Measurements from ENCODE around the gene UNC5B. TPM values are rescaled to one million over a fixed set of nuclear protein-coding genes. Genes with fewer than 3 reads are reported as not detected.

UNC5B gene
- total RNA-seq, 1 donor, result 0.10 TPM

DNA sequence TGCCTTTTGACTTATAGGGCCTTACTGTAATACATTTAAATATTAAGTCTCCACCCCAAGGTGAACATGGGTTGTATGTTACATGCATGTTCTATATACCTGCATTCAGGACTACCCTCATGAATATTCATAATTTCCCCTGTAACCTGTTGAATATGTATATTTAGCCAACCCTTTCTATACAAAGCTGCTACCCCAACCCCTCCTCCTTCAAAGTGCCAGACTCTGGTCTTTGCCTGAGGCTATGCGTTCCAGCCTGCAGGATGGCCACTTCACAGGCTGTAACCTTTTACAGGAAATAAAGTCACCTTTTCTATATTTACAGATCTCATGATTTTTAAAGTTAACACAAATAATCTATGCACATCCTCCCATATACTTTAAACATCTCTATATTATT is 10.1 kb upstream of the UNC5B start:
- Histone ChIP-seq H3K4me1 (ENCODE audit: insufficient read depth, low read length) (no peaks in the 10 kb centered on the region), H3K4me3 (ENCODE audit: low read length) (no peak overlapping the region), H3K27me3 (ENCODE audit: insufficient read depth, low read length) (peaks cover 4% of the 10 kb centered on the region), H3K9me3 (ENCODE audit: low read depth, low read length) (peaks cover 5% of the 10 kb centered on the region)

GRCh38 chr10:71203124-71203523 is 9.2 kb upstream of the UNC5B start:
- Histone ChIP-seq H3K4me3 (ENCODE audit: low read length) (no peak overlapping the region), H3K9me3 (ENCODE audit: low read depth, low read length) (peaks cover under 1% of the 10 kb centered on the region), H3K4me1 (ENCODE audit: insufficient read depth, low read length) (no peaks in the 10 kb centered on the region), H3K27me3 (ENCODE audit: insufficient read depth, low read length) (peaks cover 4% of the 10 kb centered on the region)

DNA sequence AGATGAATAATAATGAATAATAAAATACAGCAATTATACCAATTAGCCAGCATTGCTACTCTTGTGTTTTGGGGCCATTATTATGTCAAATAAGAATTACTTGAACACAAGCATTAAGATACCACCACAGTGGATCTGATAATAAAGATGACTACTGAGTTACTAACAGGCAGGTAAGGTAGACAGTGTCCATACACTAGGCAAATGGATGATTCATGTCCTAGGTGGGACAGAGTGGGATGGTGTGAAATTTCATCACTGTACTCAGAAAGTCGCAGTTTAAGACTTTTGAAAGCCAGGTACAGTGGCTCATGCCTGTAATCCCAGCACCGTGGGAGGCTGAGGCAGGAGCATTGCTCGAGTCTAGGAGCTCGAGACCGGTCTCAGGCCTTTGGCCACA is 8.7 kb upstream of the UNC5B start:
- Histone ChIP-seq H3K9me3 (ENCODE audit: low read depth, low read length) (no peaks in the 10 kb centered on the region), H3K27me3 (ENCODE audit: insufficient read depth, low read length) (peaks cover 4% of the 10 kb centered on the region), H3K4me1 (ENCODE audit: insufficient read depth, low read length) (no peaks in the 10 kb centered on the region), H3K4me3 (ENCODE audit: low read length) (no peak overlapping the region)

DNA sequence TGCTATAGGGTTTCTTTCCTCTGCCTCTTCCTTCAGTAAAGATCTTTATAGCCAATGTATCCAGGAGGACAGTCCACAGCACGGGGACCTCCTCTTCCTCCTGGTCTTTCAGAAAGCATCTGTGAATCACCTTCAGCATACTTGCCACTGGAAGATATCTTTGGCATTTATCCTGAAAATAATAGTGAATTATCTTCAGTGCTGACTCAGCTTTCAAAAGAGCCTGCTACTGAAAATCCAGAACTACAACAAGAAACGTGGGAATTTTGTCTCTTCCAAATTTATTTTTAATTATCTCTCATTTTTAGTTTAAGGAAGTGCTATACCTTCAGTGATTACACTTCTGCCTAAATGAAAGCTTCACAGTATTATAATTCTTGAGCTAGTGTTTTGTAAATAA is 7.6 kb upstream of the UNC5B start:
- H3K9me3 ChIP-seq (ENCODE audit: low read depth, low read length), result no peaks in the 10 kb centered on the region
- no peak overlapping the region for H3K4me3 ChIP-seq (ENCODE audit: low read length)
- H3K4me1 ChIP-seq (ENCODE audit: insufficient read depth, low read length), result no peaks in the 10 kb centered on the region
- H3K27me3 ChIP-seq (ENCODE audit: insufficient read depth, low read length), result peaks cover 10% of the 10 kb centered on the region

- Histone ChIP-seq H3K27me3 (ENCODE audit: insufficient read depth, low read length) (peaks cover 17% of the 10 kb centered on the region), H3K4me3 (ENCODE audit: low read length) (no peak overlapping the region), H3K4me1 (ENCODE audit: insufficient read depth, low read length) (no peaks in the 10 kb centered on the region), H3K9me3 (ENCODE audit: low read depth, low read length) (no peaks in the 10 kb centered on the region)
These were observed 6.9 kb upstream of the UNC5B start for GRCh38 chr10:71205468-71205867.

DNA sequence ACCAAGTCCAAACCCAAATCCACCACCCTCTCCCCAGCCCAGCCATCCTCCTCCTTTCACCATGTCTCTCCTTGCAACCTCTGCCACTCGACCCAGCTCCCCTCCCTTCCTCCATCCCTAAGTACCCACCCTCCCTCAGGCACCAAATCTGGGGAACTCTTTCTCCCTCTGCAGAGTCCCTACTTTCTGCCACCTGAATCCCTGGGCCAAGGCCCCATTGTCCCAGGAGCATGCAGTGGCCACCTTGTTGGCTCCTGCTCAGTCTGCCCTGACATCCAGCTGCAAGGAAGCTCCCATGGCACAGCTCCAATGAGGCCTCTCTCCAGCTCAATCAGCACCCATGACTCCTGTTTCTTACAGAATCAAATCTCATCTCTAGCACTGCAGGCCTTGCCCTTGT is 5.5 kb upstream of the UNC5B start:
- Histone ChIP-seq H3K4me1 (ENCODE audit: insufficient read depth, low read length) (peaks cover 2% of the 10 kb centered on the region), H3K4me3 (ENCODE audit: low read length) (no peak overlapping the region), H3K9me3 (ENCODE audit: low read depth, low read length) (no peaks in the 10 kb centered on the region), H3K27me3 (ENCODE audit: insufficient read depth, low read length) (peaks cover 32% of the 10 kb centered on the region)

DNA sequence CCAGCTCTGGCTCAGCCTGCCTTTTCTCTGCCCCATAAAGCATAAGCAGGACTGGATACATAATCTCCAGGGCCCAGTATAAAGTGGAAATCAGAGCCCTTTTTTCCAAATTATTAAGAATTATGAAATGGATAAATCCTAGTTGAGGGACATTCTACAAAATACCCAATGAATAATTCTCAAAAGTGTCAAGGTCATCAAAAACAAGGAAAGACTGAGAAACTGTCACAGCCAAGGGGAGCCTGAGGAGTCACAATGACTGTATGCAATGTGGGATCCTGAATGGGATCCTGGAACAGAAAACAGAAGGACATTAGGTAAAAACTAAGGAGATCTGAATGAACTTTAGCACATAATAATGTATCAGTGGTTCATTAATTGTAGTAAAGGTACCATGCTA is 4.8 kb upstream of the UNC5B start:
- peaks cover 34% of the 10 kb centered on the region for H3K27me3 ChIP-seq (ENCODE audit: insufficient read depth, low read length)
- no peaks in the 10 kb centered on the region for H3K9me3 ChIP-seq (ENCODE audit: low read depth, low read length)
- no peak overlapping the region for H3K4me3 ChIP-seq (ENCODE audit: low read length)
- peaks cover 5% of the 10 kb centered on the region for H3K4me1 ChIP-seq (ENCODE audit: insufficient read depth, low read length)

DNA sequence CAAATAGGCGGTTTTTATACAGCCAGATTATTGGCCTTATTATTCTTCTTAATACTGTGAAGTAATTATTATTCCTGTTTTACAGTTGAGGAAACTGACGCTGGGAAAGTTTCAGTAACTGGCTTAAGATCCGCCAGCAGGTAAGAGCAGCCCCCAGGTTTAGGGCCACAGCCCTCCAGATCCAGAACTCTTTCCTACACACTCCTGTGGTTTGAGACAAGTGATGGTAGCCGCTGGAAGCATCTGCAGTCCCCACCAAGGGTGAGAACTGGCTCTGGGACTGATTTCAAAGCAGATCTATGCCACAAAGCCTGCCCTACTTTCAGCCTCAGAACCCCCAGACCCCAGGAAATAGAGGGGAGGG is 3.0 kb upstream of the UNC5B start:
- peaks cover 18% of the 10 kb centered on the region for H3K4me1 ChIP-seq (ENCODE audit: insufficient read depth, low read length)
- no peaks in the 10 kb centered on the region for H3K9me3 ChIP-seq (ENCODE audit: low read depth, low read length)
- peaks cover 49% of the 10 kb centered on the region for H3K27me3 ChIP-seq (ENCODE audit: insufficient read depth, low read length)
- no peak overlapping the region for H3K4me3 ChIP-seq (ENCODE audit: low read length)

- Histone ChIP-seq H3K9me3 (ENCODE audit: low read depth, low read length) (no peaks in the 10 kb centered on the region), H3K4me1 (ENCODE audit: insufficient read depth, low read length) (peaks cover 18% of the 10 kb centered on the region), H3K4me3 (ENCODE audit: low read length) (no peak overlapping the region), H3K27me3 (ENCODE audit: insufficient read depth, low read length) (peaks cover 55% of the 10 kb centered on the region)
These were observed 2.4 kb upstream of the UNC5B start for GRCh38 chr10:71209731-71210541.

GRCh38 chr10:71210542-71210871 is 1.9 kb upstream of the UNC5B start:
- no peaks in the 10 kb centered on the region for H3K9me3 ChIP-seq (ENCODE audit: low read depth, low read length)
- H3K27me3 ChIP-seq (ENCODE audit: insufficient read depth, low read length), result peaks cover 61% of the 10 kb centered on the region
- no peak overlapping the region for H3K4me3 ChIP-seq (ENCODE audit: low read length)
- peaks cover 18% of the 10 kb centered on the region for H3K4me1 ChIP-seq (ENCODE audit: insufficient read depth, low read length)

- Histone ChIP-seq H3K4me3 (ENCODE audit: low read length) (no peak overlapping the region), H3K27me3 (ENCODE audit: insufficient read depth, low read length) (peaks cover 63% of the 10 kb centered on the region), H3K9me3 (ENCODE audit: low read depth, low read length) (no peaks in the 10 kb centered on the region), H3K4me1 (ENCODE audit: insufficient read depth, low read length) (peaks cover 18% of the 10 kb centered on the region)
These were observed 1.3 kb upstream of the UNC5B start for GRCh38 chr10:71211053-71211452.

DNA sequence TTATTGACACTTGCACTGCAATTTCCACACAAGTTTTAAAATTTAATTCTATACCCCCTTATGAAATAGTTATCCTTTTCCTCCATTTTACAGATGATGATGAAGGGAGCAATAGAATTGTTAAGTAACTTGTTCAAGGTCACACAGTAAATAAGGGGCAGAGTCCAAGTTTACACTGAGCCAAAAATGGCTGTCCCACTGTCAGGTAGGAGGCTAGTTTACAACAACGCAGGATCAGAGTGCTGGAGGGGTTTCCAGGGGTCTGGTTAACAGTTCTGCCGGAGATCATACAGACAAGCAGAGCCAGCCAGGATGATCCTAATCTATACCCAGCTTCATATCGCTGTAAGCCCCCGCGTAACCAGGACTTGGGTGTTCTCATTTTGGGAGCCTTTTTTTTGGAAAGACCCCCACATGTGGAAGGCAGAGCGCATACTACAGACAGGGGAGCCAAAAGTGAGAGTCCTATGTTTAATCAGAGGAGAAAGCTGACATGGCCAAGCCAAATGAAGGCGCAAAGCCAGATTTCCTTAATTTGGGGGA is 524 bp upstream of the UNC5B start:
- Histone ChIP-seq H3K27me3 (ENCODE audit: insufficient read depth, low read length) (peaks cover 69% of the 10 kb centered on the region), H3K4me1 (ENCODE audit: insufficient read depth, low read length) (peaks cover 21% of the 10 kb centered on the region), H3K4me3 (ENCODE audit: low read length) (no peak overlapping the region), H3K9me3 (ENCODE audit: low read depth, low read length) (no peaks in the 10 kb centered on the region)

GRCh38 chr10:71213127-71213621 is 804 bp downstream of the UNC5B start:
- peaks cover 26% of the 10 kb centered on the region for H3K4me1 ChIP-seq (ENCODE audit: insufficient read depth, low read length)
- no peak overlapping the region for H3K4me3 ChIP-seq (ENCODE audit: low read length)
- no peaks in the 10 kb centered on the region for H3K9me3 ChIP-seq (ENCODE audit: low read depth, low read length)
- peaks cover 75% of the 10 kb centered on the region for H3K27me3 ChIP-seq (ENCODE audit: insufficient read depth, low read length)

- peaks cover 82% of the 10 kb centered on the region for H3K27me3 ChIP-seq (ENCODE audit: insufficient read depth, low read length)
These were observed 1.5 kb downstream of the UNC5B start for GRCh38 chr10:71213761-71214440.

DNA sequence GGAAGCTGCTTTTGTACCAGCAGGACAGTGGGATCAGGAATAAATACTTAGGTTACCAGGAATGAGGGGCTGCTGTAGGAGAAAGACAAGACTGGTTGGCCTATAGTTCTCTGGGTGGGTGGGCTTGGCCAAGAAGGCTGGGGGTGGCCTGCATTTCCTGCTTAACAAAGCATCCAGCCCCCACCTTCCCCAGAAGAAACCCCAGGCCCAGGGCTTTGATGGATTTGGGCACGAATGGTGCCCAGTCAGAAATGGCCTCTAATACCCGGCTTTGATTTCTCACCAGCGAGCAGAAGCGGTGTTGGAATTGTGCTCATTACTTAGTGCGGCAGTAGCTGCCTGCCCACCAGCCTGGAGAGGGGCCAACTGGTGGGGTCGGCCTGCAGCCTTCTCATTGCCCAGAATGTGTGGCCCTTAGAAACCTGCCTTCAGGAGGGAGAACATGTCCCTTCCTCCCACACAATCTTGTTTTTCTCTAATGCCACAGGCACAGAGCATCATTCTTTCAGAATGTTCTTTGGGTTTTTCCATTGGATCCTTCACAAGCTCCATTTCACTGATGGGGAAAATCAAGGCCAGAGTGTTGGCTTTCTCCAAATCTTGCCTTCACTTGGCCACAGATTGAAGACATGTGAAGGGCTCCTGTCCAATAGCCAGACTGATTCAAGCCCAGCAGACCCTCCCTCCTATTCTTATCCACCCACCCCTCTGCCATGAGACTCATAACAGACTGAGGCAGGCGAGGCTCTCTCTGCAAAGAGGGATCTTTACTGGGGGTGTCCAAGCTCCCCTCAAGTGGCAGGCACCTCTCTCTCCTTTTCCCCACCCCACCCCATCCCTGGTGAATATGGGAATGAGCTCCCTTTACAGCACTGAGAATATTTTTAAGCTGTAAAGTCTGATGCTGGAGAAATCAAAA is 2.5 kb downstream of the UNC5B start:
- H3K4me3 ChIP-seq (ENCODE audit: low read length), result no peak overlapping the region
- peaks cover 26% of the 10 kb centered on the region for H3K4me1 ChIP-seq (ENCODE audit: insufficient read depth, low read length)
- peaks cover 75% of the 10 kb centered on the region for H3K27me3 ChIP-seq (ENCODE audit: insufficient read depth, low read length)
- no peaks in the 10 kb centered on the region for H3K9me3 ChIP-seq (ENCODE audit: low read depth, low read length)

More at GRCh38 chr10:71213761-71214440, 1.5 kb downstream of the UNC5B start:
- Histone ChIP-seq H3K4me3 (ENCODE audit: low read length) (no peak overlapping the region), H3K9me3 (ENCODE audit: low read depth, low read length) (no peaks in the 10 kb centered on the region), H3K4me1 (ENCODE audit: insufficient read depth, low read length) (peaks cover 26% of the 10 kb centered on the region)

Data from mononuclear cell (primary cell).